Activated CD8-positive, alpha-beta memory T cell treated with anti-CD3 and anti-CD28 coated beads, Interleukin-2, amount 10 ng/mL, durations not matched to agents 7 days and 5 days (primary cell): ENCODE results near the gene COL23A1. TPM values are rescaled to one million over a fixed set of nuclear protein-coding genes. Genes with fewer than 3 reads are reported as not detected.

Experiments
- ATAC-seq: fragments of 150-1000 bp; cut with Tn5 transposase; one replicate; pipeline ENCODE4 v1.10.0; 2021; ENCODE audit warnings: moderate library complexity
- CTCF ChIA-PET: fragments of 350-600 bp; sonication (Branson Sonifier 250); formaldehyde crosslinking; loops from one replicate; lab custom pipeline; 2021; ENCODE audit warnings: antibody characterized with exemption; lab: Charles Lee
- DNase-seq: peaks from one replicate; pipeline ENCODE4 v3.0.0-alpha.2; 2020
- H3K27ac Mint-ChIP-seq: one replicate; pipeline ENCODE4 v1.8.0; 2021; ENCODE audit warnings: mild to moderate bottlenecking, mixed read lengths
- H3K27me3 Mint-ChIP-seq: one replicate; pipeline ENCODE4 v1.8.0; 2021; ENCODE audit warnings: mixed read lengths
- H3K36me3 Mint-ChIP-seq: one replicate; pipeline ENCODE4 v1.8.0; 2021; ENCODE audit warnings: mild to moderate bottlenecking, mixed read lengths
- H3K4me1 Mint-ChIP-seq: one replicate; pipeline ENCODE4 v1.8.0; 2021; ENCODE audit warnings: mixed read lengths
- H3K4me3 Mint-ChIP-seq: one replicate; pipeline ENCODE4 v1.8.0; 2021; ENCODE audit warnings: mild to moderate bottlenecking, moderate library complexity, mixed read lengths
- H3K9me3 Mint-ChIP-seq: one replicate; pipeline ENCODE4 v1.8.0; 2022; ENCODE audit warnings: low read depth, mixed read lengths
- total RNA-seq, 2 experiments: library from RNA; stranded (reverse); gene quantifications; one replicate each; pipeline ENCODE4 v1.2.3, GENCODE V29; 2021

Gene COL23A1
- total RNA-seq, 2 experiments from 2014 or later: 0.18 to 0.19 TPM

- Mint-ChIP-seq H3K27me3 (peaks cover 20% of the 10 kb centered on the region), H3K4me1 (peaks cover 23% of the 10 kb centered on the region), H3K9me3 (no peaks in the 10 kb centered on the region), H3K27ac (no peak overlapping the region), H3K4me3 (no peak overlapping the region), H3K36me3 (peaks cover 4% of the 10 kb centered on the region)
- CTCF ChIA-PET: no interaction called here
- DNase-seq (no peak), ATAC-seq (no peak)
These were observed 397.4 kb downstream of the COL23A1 start for GRCh38 chr5:178192787-178193186.

GRCh38 chr5:178192244-178192643, 397.9 kb downstream of the COL23A1 start:
- peaks cover 20% of the 10 kb centered on the region for H3K27me3 Mint-ChIP-seq
- no peak overlapping the region for H3K4me3 Mint-ChIP-seq
- H3K9me3 Mint-ChIP-seq: no peaks in the 10 kb centered on the region
- CTCF ChIA-PET: no interaction called here
- H3K36me3 Mint-ChIP-seq: peaks cover 4% of the 10 kb centered on the region
- ATAC-seq: no peak
- DNase-seq: no peak
- H3K27ac Mint-ChIP-seq: no peak overlapping the region
- peaks cover 23% of the 10 kb centered on the region for H3K4me1 Mint-ChIP-seq

DNA sequence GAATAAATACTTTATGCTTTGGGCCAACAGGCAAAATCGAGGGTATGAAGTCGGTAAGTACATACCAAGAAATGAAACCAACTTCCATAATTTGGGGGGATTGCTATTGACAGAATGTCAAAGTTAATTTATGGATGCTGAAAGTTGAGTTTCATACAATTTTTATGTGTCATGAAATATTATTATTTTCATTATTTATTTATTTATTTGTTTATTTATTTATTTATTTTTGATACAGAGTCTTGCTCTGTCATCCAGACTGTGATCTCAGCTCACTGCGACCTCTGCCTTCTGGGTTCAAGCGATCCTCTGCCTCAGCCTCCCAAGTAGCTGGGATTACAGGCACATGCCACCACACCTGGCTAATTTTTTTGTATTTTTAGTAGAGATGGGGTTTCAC, 398.5 kb downstream of the COL23A1 start:
- peaks cover 23% of the 10 kb centered on the region for H3K4me1 Mint-ChIP-seq

DNA sequence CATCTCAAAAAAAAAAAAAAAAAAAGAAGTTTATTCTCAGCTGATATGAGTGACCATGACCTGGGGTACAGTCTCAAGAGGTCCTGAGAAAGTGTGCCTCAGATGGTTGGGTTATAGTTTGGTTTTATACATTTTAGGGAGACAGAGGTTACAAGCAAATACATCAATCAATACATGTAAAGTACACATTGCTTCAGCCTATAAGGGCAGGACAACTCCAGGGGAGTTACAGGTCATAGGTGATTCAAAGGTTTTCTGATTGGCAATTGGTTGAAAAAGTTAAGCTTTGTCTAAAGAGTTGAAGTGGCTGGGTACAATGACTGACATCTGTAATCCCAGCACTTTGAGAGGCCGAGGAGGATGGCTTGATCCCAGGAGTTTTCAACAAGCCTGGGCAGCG, 400.8 kb downstream of the COL23A1 start:
- peaks cover 19% of the 10 kb centered on the region for H3K4me1 Mint-ChIP-seq
- DNase-seq (no peak), ATAC-seq (no peak)
- peaks cover 17% of the 10 kb centered on the region for H3K27me3 Mint-ChIP-seq
- no peak overlapping the region for H3K27ac Mint-ChIP-seq
- no peaks in the 10 kb centered on the region for H3K9me3 Mint-ChIP-seq
- CTCF ChIA-PET: interaction anchor here (0.9 kb wide), 1 partner anchor 15 kb away, joined by 3 read pairs; the partner anchor contains the start of gene HNRNPAB
- H3K36me3 Mint-ChIP-seq: peaks cover 4% of the 10 kb centered on the region
- no peak overlapping the region for H3K4me3 Mint-ChIP-seq

More for the DNA sequence above, 398.5 kb downstream of the COL23A1 start:
- DNase-seq: no peak
- Mint-ChIP-seq H3K27ac (no peak overlapping the region), H3K4me3 (no peak overlapping the region), H3K9me3 (no peaks in the 10 kb centered on the region), H3K27me3 (peaks cover 20% of the 10 kb centered on the region), H3K36me3 (peaks cover 4% of the 10 kb centered on the region)
- ATAC-seq: no peak
- CTCF ChIA-PET: no interaction called here

Other genes starting within 250 kb of the COL23A1 start
- gene CLK4, start 36.7 kb upstream of the COL23A1 start, total RNA-seq: 10 to 100 TPM; 25.2 to 29.4 TPM
- 1 to 10 TPM; 6.0 to 7.0 TPM for gene ZNF354A, start 140.3 kb upstream of the COL23A1 start, total RNA-seq